K562 (cell line): ENCODE data around the gene FGF23. TPM values are rescaled to one million over a fixed set of nuclear protein-coding genes. Genes with fewer than 3 reads are reported as not detected.

Experiments used
- ATAC-seq: fragments of 200-7000 bp; cut with Tn5 transposase; 3 replicates; pipeline ENCODE4 v1.9.1; 2020; ENCODE audit warnings: moderate library complexity
- BruUV-seq: library from RNA; stranded (reverse); fragments of 400-500 nt; replicated peaks from 2 replicates; lab custom pipeline; 2021; lab: Mats Ljungman, UMichigan
- CTCF ChIA-PET: fragments of 300-600 bp; formaldehyde crosslinking; extraction: SDS; loops from one replicate; lab custom pipeline; 2021; ENCODE audit warnings: low intra/inter-chr PET ratio; lab: Yijun Ruan, JAX
- POLR2A ChIA-PET: fragments of 300-600, 350-650 bp; sonication (Branson Sonifier 250); formaldehyde crosslinking; extraction: SDS; loops from one replicate; lab custom pipeline; 2021; ENCODE audit warnings: antibody characterized with exemption, inconsistent platforms; lab: Yijun Ruan, JAX
- DNase-seq, 4 experiments: peaks; one replicate each; pipeline versions ENCODE4 v3.0.0 to v3.0.0-alpha.2; 2011 to 2018; ENCODE audit warnings: low spot score in 3 of 4, mixed read lengths in 3 of 4; ENCODE audit errors: extremely low read depth in 1 of 4
- FAIRE-seq: peaks from 2 replicates; lab custom pipeline; 2011; peaks lifted over from hg19 to GRCh38; lab: Jason Lieb, UNC
- H2AFZ ChIP-seq: 2 replicates; pipeline ENCODE4 v1.6.0; 2011; ENCODE audit warnings: low read depth, low read length, control low read depth, inconsistent platforms
- H3K27ac ChIP-seq: fragments of 200-600 bp; 3 replicates; pipeline ENCODE4 v1.8.0; 2011; ENCODE audit warnings: low read depth, mild to moderate bottlenecking, control low read depth, inconsistent platforms, low read length, moderate library complexity, mixed read lengths; ENCODE audit errors: extremely low read depth
- H3K27me3 ChIP-seq, 2 experiments: fragments of 300-600 bp in 1 of 2; 2 replicates in 1 of 2; 3 replicates in 1 of 2; pipeline versions ENCODE4 v1.6.0 to v1.8.0; 2011; ENCODE audit warnings: inconsistent platforms in 2 of 2, low read length in 2 of 2, mild to moderate bottlenecking in 1 of 2, mixed read lengths in 1 of 2, moderate library complexity in 1 of 2; ENCODE audit not compliant: control insufficient read depth in 2 of 2, insufficient read depth in 2 of 2
- H3K36me3 ChIP-seq: fragments of 300-600 bp; 3 replicates; pipeline ENCODE4 v1.8.0; 2011; ENCODE audit warnings: mild to moderate bottlenecking, low read length, inconsistent platforms; ENCODE audit not compliant: control insufficient read depth, insufficient read depth
- H3K4me1 ChIP-seq, 2 experiments: fragments of 200-600 bp in 1 of 2; replicated peaks in 1 of 2; 2 replicates in 1 of 2; 3 replicates in 1 of 2; pipeline versions ENCODE4 v1.5.1 to v1.8.0; 2011; ENCODE audit warnings: inconsistent platforms in 2 of 2, low read length in 2 of 2, mild to moderate bottlenecking in 1 of 2, mixed read lengths in 1 of 2, moderate library complexity in 1 of 2; ENCODE audit not compliant: control insufficient read depth in 2 of 2, insufficient read depth in 2 of 2
- H3K4me2 ChIP-seq: 2 replicates; pipeline ENCODE4 v1.6.1; 2011; ENCODE audit warnings: low read length, control low read depth, inconsistent platforms, mixed read lengths; ENCODE audit not compliant: insufficient read depth
- H3K4me3 ChIP-seq: fragments of 200-600 bp; sonication (generic), shearing (Covaris generic); 2 replicates; pipeline ENCODE4 v1.5.1; 2016; ENCODE audit warnings: control low read depth, inconsistent platforms
- H3K79me2 ChIP-seq: fragments of 200-600 bp; 3 replicates; pipeline ENCODE4 v1.8.0; 2011; ENCODE audit warnings: low read length, inconsistent platforms; ENCODE audit not compliant: control insufficient read depth, insufficient read depth
- H3K9ac ChIP-seq, 2 experiments: 2 replicates each; pipeline versions ENCODE4 v1.6.0 to v1.6.1; 2011; ENCODE audit warnings: low read depth in 2 of 2, low read length in 2 of 2, control low read depth in 1 of 2, inconsistent platforms in 1 of 2, mild to moderate bottlenecking in 1 of 2, mixed read lengths in 1 of 2; ENCODE audit not compliant: insufficient read depth in 1 of 2
- H3K9me1 ChIP-seq: one replicate; pipeline ENCODE4 v1.6.0; 2011; ENCODE audit warnings: inconsistent platforms, mild to moderate bottlenecking, low read length, moderate library complexity; ENCODE audit not compliant: control insufficient read depth, insufficient read depth
- H3K9me3 ChIP-seq: replicated peaks from 2 replicates; pipeline ENCODE4 v1.5.1; 2011; ENCODE audit warnings: low read depth, low read length, inconsistent platforms; ENCODE audit not compliant: control insufficient read depth, insufficient read depth
- H4K20me1 ChIP-seq: replicated peaks from 2 replicates; pipeline ENCODE4 v1.6.1; 2011; ENCODE audit warnings: low read length, inconsistent platforms, mixed read lengths; ENCODE audit not compliant: control insufficient read depth, insufficient read depth
- JUNB ChIP-seq: fragments of 450-650 bp; formaldehyde crosslinking; conservative IDR thresholded peaks from 2 replicates; pipeline ENCODE4 v1.4.0; 2020; ENCODE audit warnings: mild to moderate bottlenecking
- KAT8 ChIP-seq: fragments of 450-650 bp; IDR thresholded peaks from 2 replicates; pipeline ENCODE4 v1.6.1; 2016; ENCODE audit warnings: low read depth, mild to moderate bottlenecking
- NFXL1 ChIP-seq: fragments of 450-650 bp; formaldehyde crosslinking; IDR thresholded peaks from 2 replicates; pipeline ENCODE4 v1.4.0; 2021; ENCODE audit warnings: mild to moderate bottlenecking
- NONO ChIP-seq, 2 experiments: fragments of 200-400 bp in 1 of 2; fragments of 450-650 bp in 1 of 2; formaldehyde crosslinking in 1 of 2; IDR thresholded peaks; 2 replicates each; pipeline ENCODE4 v1.6.1; 2017; ENCODE audit warnings: low read depth in 2 of 2, mild to moderate bottlenecking in 2 of 2, moderate library complexity in 2 of 2, low read length in 1 of 2
- POLR3A ChIP-seq: IDR thresholded peaks from 2 replicates; pipeline ENCODE4 v1.6.1; 2011; ENCODE audit warnings: borderline replicate concordance, mild to moderate bottlenecking, moderate library complexity; ENCODE audit not compliant: insufficient read length, insufficient read depth; ENCODE audit errors: extremely low read depth
- SREBF1 ChIP-seq: fragments of 150-350 bp; IDR thresholded peaks from 2 replicates; pipeline ENCODE4 v1.6.1; 2014; ENCODE audit warnings: antibody characterized with exemption, low read depth, low read length, borderline replicate concordance
- TAF9B ChIP-seq: fragments of 450-650 bp; IDR thresholded peaks from 2 replicates; pipeline ENCODE4 v1.6.1; 2018; ENCODE audit warnings: mild to moderate bottlenecking; ENCODE audit not compliant: partially characterized antibody
- ZNF184 ChIP-seq: sonication (generic); formaldehyde crosslinking; IDR thresholded peaks from 2 replicates; pipeline ENCODE4 v1.5.0; 2020; ENCODE audit warnings: missing genetic modification reagents
- WGBS: fragments of 100-300 bp; shearing (Covaris generic); methylation state at CpG from one replicate; pipeline ENCODE4 v1.1.6; 2016; ENCODE audit warnings: low coverage, mixed read lengths; ENCODE audit not compliant: insufficient coverage; ENCODE audit errors: missing lambda C conversion rate; 5-methylcytosine and 5-hydroxymethylcytosine counted together
- in situ Hi-C: fragments of 300-500 bp; cut with MboI; formaldehyde crosslinking; loops from 4 replicates; pipeline ENCODE4 v1.15.0; 2018; ENCODE audit warnings: inconsistent platforms, mixed read lengths
- intact Hi-C: fragments of 100-400 bp; cut with micrococcal nuclease; formaldehyde crosslinking; loops from 2 replicates; pipeline ENCODE4 v1.14.2; 2022
- polyA plus RNA-seq, 8 experiments: library from polyadenylated mRNA; depleted of rRNA in 4 of 8; stranded (reverse) in 5 of 8; unstranded in 3 of 8; fragments of >200 nt; fragmentation: Nextera tagmentation in 2 of 8; fragmentation: Illumina TruSeq in 1 of 8; extraction: Ambion mirVana in 2 of 8; extraction: Trizol in 1 of 8; gene quantifications; 2 replicates each; pipeline versions ENCODE4 v1.2.1 to v1.2.3, GENCODE V29; 2011 to 2014; ENCODE audit warnings: inconsistent platforms in 1 of 8, missing spikeins in 1 of 8
- total RNA-seq, 7 experiments: library from RNA; depleted of rRNA in 6 of 7; stranded (reverse); fragments of >200 nt in 6 of 7; fragmentation: Illumina TruSeq in 2 of 7; extraction: Trizol in 2 of 7; gene quantifications; 2 replicates each; pipeline versions ENCODE4 v1.2.1 to v1.2.3, GENCODE V29; 2011 to 2021; ENCODE audit warnings: low replicate concordance in 1 of 7
- TF ChIP-seq, protein P1 (sequence below), 3 experiments: IDR thresholded peaks in 2 of 3; conservative IDR thresholded peaks in 1 of 3; 2 replicates each; pipeline ENCODE4 v1.5.1; 2011 to 2012; ENCODE audit warnings: low read length in 3 of 3, mild to moderate bottlenecking in 3 of 3, control low read depth in 2 of 3, improper control_type of control experiment in 1 of 3, inconsistent platforms in 1 of 3, low read depth in 1 of 3, mixed read lengths in 1 of 3, moderate library complexity in 1 of 3; ENCODE audit not compliant: insufficient read depth in 2 of 3

The FGF23 gene
- total and polyA plus RNA-seq, 9 of the 15 experiments (the other 6 are each of a cell fraction or from before 2014, with no cell fraction given) = 0.38 TPM; not detected in 8

DNA sequence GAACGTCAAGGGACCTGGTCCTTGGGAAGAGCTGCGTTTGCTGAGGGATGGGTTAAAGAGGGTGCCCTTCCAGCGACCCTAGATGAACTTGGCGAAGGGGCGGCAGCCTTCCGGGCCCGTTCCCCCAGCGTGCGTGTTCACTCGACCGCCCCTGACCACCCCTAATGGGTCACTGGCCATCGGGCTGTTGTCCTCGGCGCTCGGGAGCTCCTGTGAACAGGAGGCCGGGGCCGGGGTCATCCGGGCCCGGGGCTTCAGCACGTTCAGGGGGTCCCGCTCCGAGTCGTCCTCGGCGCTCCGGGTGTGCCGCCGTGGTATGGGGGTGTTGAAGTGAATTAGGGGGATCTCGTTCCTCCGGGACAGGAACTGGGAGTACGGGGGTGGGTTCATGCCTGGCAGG lies 9.2 kb downstream of the FGF23 start (continued):
- TF ChIP-seq, protein P1, sequence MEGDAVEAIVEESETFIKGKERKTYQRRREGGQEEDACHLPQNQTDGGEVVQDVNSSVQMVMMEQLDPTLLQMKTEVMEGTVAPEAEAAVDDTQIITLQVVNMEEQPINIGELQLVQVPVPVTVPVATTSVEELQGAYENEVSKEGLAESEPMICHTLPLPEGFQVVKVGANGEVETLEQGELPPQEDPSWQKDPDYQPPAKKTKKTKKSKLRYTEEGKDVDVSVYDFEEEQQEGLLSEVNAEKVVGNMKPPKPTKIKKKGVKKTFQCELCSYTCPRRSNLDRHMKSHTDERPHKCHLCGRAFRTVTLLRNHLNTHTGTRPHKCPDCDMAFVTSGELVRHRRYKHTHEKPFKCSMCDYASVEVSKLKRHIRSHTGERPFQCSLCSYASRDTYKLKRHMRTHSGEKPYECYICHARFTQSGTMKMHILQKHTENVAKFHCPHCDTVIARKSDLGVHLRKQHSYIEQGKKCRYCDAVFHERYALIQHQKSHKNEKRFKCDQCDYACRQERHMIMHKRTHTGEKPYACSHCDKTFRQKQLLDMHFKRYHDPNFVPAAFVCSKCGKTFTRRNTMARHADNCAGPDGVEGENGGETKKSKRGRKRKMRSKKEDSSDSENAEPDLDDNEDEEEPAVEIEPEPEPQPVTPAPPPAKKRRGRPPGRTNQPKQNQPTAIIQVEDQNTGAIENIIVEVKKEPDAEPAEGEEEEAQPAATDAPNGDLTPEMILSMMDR (IDR thresholded peaks at IDR 0.05 in 2 of 3, conservative IDR thresholded peaks at IDR 0.05 in 1 of 3; ENCODE audit: insufficient read depth in 2 of 3, low read depth in 1 of 3, low read length in 3 of 3) = no peak
- TF ChIP-seq NFXL1 (CRISPR knock-in tag) (no peak), JUNB (no peak), POLR3A (no peak)

DNA sequence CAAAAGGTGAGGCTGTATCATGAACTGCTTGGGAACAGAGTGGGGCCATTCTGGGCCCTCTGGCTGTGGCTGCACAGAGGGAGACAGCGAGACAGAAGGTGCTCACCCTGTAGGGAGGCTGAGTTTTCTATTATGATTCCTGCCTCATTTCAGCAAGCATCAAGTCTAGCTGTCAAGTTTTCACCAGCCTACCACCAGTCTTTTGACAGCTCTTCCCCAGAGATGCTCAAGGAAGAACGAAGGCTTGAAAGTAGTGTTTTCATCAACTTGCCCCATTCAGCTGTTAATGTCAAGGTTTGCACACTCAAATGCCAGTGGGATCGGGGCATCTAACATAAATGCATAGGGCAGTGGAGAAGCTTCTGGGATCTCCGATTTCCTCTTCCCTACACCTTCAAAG lies 10.0 kb downstream of the FGF23 start:
- Histone ChIP-seq H3K36me3 (no peaks in the 10 kb centered on the region), H4K20me1 (no peaks in the 10 kb centered on the region), H3K4me2 (no peak overlapping the region), H3K79me2 (no peaks in the 10 kb centered on the region), H3K9ac (no peak overlapping the region), H3K4me3 (no peak overlapping the region), H3K4me1 (peaks cover 0 to 6% of the 10 kb centered on the region in 2 experiments; a peak in 2 of 5 replicates), H3K9me1 (no peaks in the 10 kb centered on the region), H3K27ac (no peak overlapping the region), H3K27me3 (peaks cover 3 to 10% of the 10 kb centered on the region in 2 experiments; a peak in 2 of 5 replicates), H3K9me3 (no peaks in the 10 kb centered on the region), H2AFZ (no peak overlapping the region)
- ChIA-PET POLR2A (no interaction called here), CTCF (no interaction called here)
- DNase-seq = no peak
- intact Hi-C loops (no loop called here), in situ Hi-C loops (loop anchor here (10.0 kb wide), 1 partner anchor 385 kb away; no protein-coding TSS in a partner anchor)
- TF ChIP-seq, protein P1 (IDR thresholded peaks at IDR 0.05 in 2 of 3, conservative IDR thresholded peaks at IDR 0.05 in 1 of 3; ENCODE audit: insufficient read depth in 2 of 3, low read depth in 1 of 3, low read length in 3 of 3) = no peak
- TF ChIP-seq TAF9B = no peak
- TF ChIP-seq SREBF1 = no peak
- no peak for TF ChIP-seq KAT8
- no peak for TF ChIP-seq NONO (IDR thresholded peaks at IDR 0.05; ENCODE audit: low read depth in 2 of 2, low read length in 1 of 2)
- no peak for TF ChIP-seq ZNF184 (CRISPR knock-in tag)
- no peak for FAIRE-seq
- WGBS = 0% methylated on average over 3 of the region's 4 CpGs
- ATAC-seq = no peak
- BruUV-seq = no TSS peak
